Stomach (tissue), 9 donors: Measurements from ENCODE around the gene SMAD2. TPM values are rescaled to one million over a fixed set of nuclear protein-coding genes. Genes with fewer than 3 reads are reported as not detected.

Experiments used
- DNase-seq, 2 donors: peaks; one replicate each; pipeline versions ENCODE4 v3.0.0 to v3.0.0-alpha.2; 2013 to 2019
- H3K27ac ChIP-seq, 5 donors: fragments of 200-600 bp in 4 of 5; sonication (generic) in 4 of 5; one replicate each; pipeline ENCODE4 v1.5.1; 2013 to 2019; ENCODE audit warnings: mild to moderate bottlenecking in 1 of 5, moderate library complexity in 1 of 5
- H3K27me3 ChIP-seq, 3 donors: fragments of 200-600 bp; sonication (generic); one replicate each; pipeline ENCODE4 v1.5.1; 2017 to 2019; ENCODE audit warnings: mixed run types in 1 of 3
- H3K36me3 ChIP-seq, 4 donors: fragments of 200-600 bp; sonication (generic); 1 replicate in 3 of 4; 2 replicates in 1 of 4; pipeline ENCODE4 v1.5.1; 2016 to 2019
- H3K4me1 ChIP-seq, 4 donors: fragments of 200-600 bp; sonication (generic); one replicate each; pipeline ENCODE4 v1.5.1; 2016 to 2019
- H3K4me3 ChIP-seq, 4 donors: fragments of 200-600 bp; sonication (generic) in 3 of 4; one replicate each; pipeline ENCODE4 v1.5.1; 2016 to 2019; ENCODE audit warnings: mild to moderate bottlenecking in 1 of 4
- H3K9me3 ChIP-seq, 4 donors: fragments of 200-600 bp; sonication (generic); one replicate each; pipeline ENCODE4 v1.5.1; 2016 to 2019
- CTCF ChIP-seq, 7 experiments: fragments of 450-650 bp in 4 of 7; fragments of 200-600 bp in 3 of 7; sonication (generic) in 3 of 7; IDR thresholded peaks; one replicate each; pipeline ENCODE4 v1.5.1; 2016 to 2019; ENCODE audit warnings: antibody characterized with exemption in 7 of 7, control low read depth in 2 of 7, mild to moderate bottlenecking in 1 of 7
- EP300 ChIP-seq: sonication (generic); formaldehyde crosslinking; IDR thresholded peaks from one replicate; pipeline ENCODE4 v1.6.1; 2017; ENCODE audit warnings: antibody characterized with exemption
- POLR2A ChIP-seq, 4 donors: fragments of 450-650 bp; IDR thresholded peaks; one replicate each; pipeline ENCODE4 v1.6.1; 2016; ENCODE audit warnings: antibody characterized with exemption in 4 of 4, control low read depth in 2 of 4, mild to moderate bottlenecking in 1 of 4, moderate library complexity in 1 of 4
- POLR2AphosphoS5 ChIP-seq, 3 donors: sonication (generic); formaldehyde crosslinking; IDR thresholded peaks; one replicate each; pipeline ENCODE4 v1.6.1; 2016; ENCODE audit warnings: antibody characterized with exemption in 3 of 3
- WGBS, 5 donors: extraction: QIAGEN DNeasy Blood & Tissue Kit in 3 of 5; methylation state at CpG; one replicate each; pipeline versions ENCODE4 v1.1.5 to v1.1.7; 2013 to 2018; 5-methylcytosine and 5-hydroxymethylcytosine counted together
- intact Hi-C: fragments of 100-400 bp; cut with DNase I; formaldehyde crosslinking; loops from one replicate; pipeline ENCODE4 v1.15.1; 2023; ENCODE audit warnings: low total_unique reads
- polyA plus RNA-seq, 3 donors: library from polyadenylated mRNA; stranded (reverse); fragments of 200-250 nt; gene quantifications; one replicate each; pipeline ENCODE4 v1.2.3, GENCODE V29; 2013
- total RNA-seq, 5 donors: library from RNA; depleted of rRNA; stranded (reverse); fragments of >200 nt; gene quantifications; one replicate each; pipeline versions ENCODE4 v1.1.0 to v1.2.3, GENCODE V29; 2014 to 2016
- donor health status: healthy with polysubstance abuse.
- donor health status: Bipolar disorder and iron deficiency.
- donor health status: healthy.

The SMAD2 gene
- total and polyA plus RNA-seq, 8 donors, result 18.9 to 233 (median 46.3) TPM

GRCh38 chr18:47932190-47932589 is 1.7 kb upstream of the SMAD2 start:
- Histone ChIP-seq H3K27ac (peak overlapping the region; percentile 76 to 98 (median 96)), H3K4me1 (peaks cover 15 to 45% (median 37%) of the 10 kb centered on the region in 4 donors), H3K36me3 (no peaks in the 10 kb centered on the region), H3K27me3 (no peaks in the 10 kb centered on the region), H3K9me3 (no peaks in the 10 kb centered on the region), H3K4me3 (peak overlapping the region; percentile 79 to 93 (median 83))
- intact Hi-C loops, result no loop called here
- no peak for DNase-seq
- WGBS, 5 donors, result 25 to 55% (median 40%) methylated on average over 10 of the region's 10 CpGs
- TF ChIP-seq POLR2AphosphoS5 (IDR thresholded peaks at IDR 0.05) (peak in 1 of 3 donors; percentile 18), CTCF (IDR thresholded peaks at IDR 0.05) (no peak), EP300 (no peak), POLR2A (IDR thresholded peaks at IDR 0.05) (no peak)

GRCh38 chr18:47931718-47932103 is 1.3 kb upstream of the SMAD2 start:
- H3K9me3 ChIP-seq, result no peaks in the 10 kb centered on the region
- no peaks in the 10 kb centered on the region for H3K27me3 ChIP-seq
- peak; percentile 32 to 75 for DNase-seq
- H3K36me3 ChIP-seq, result no peaks in the 10 kb centered on the region
- peaks cover 20 to 49% (median 41%) of the 10 kb centered on the region in 4 donors for H3K4me1 ChIP-seq
- H3K4me3 ChIP-seq, result peak overlapping the region; percentile 79 to 93 (median 83)
- intact Hi-C loops, result no loop called here
- TF ChIP-seq EP300 (no peak), POLR2AphosphoS5 (IDR thresholded peaks at IDR 0.05) (no peak), CTCF (IDR thresholded peaks at IDR 0.05) (peak in 1 of 7 experiments; percentile 9)
- 18 to 33% (median 20%) methylated on average over 7 to 8 of the region's 8 CpGs for WGBS, 5 donors
- H3K27ac ChIP-seq, result peak overlapping the region; percentile 89 to 98 (median 96)

GRCh38 chr18:47930931-47931717 is 665 bp upstream of the SMAD2 start:
- Histone ChIP-seq H3K9me3 (no peaks in the 10 kb centered on the region), H3K4me1 (peaks cover 26 to 55% (median 47%) of the 10 kb centered on the region in 4 donors), H3K27me3 (no peaks in the 10 kb centered on the region), H3K4me3 (peak overlapping the region; percentile 79 to 93 (median 83)), H3K36me3 (no peaks in the 10 kb centered on the region), H3K27ac (peak overlapping the region; percentile 89 to 98 (median 96))
- TF ChIP-seq POLR2A (IDR thresholded peaks at IDR 0.05) (no peak), EP300 (no peak), POLR2AphosphoS5 (IDR thresholded peaks at IDR 0.05) (peak in 2 of 3 donors; percentile 80 to 86)
- intact Hi-C loops, result no loop called here
- peak; percentile 97 to 99 for DNase-seq
- WGBS, 5 donors, result 0 to 3% (median 0%) methylated on average over 60 to 107 of the region's 107 CpGs

- 0 to 1% (median 0%) methylated on average over 16 to 19 of the region's 19 CpGs for WGBS, 5 donors
- Histone ChIP-seq H3K36me3 (no peaks in the 10 kb centered on the region), H3K4me3 (peak overlapping the region; percentile 79 to 93 (median 83)), H3K4me1 (peaks cover 35 to 68% (median 56%) of the 10 kb centered on the region in 4 donors), H3K27ac (peak overlapping the region; percentile 89 to 98 (median 96)), H3K9me3 (no peaks in the 10 kb centered on the region), H3K27me3 (no peaks in the 10 kb centered on the region)
- intact Hi-C loops, result no loop called here
- TF ChIP-seq POLR2AphosphoS5 (IDR thresholded peaks at IDR 0.05), result peak in 2 of 3 donors; percentile 25 to 46
- TF ChIP-seq CTCF (IDR thresholded peaks at IDR 0.05), result no peak
- DNase-seq, result no peak
Observed at GRCh38 chr18:47929681-47930198, 719 bp downstream of the SMAD2 start.
